Panc1 (cell line): ENCODE data around the gene XXYLT1. TPM values are rescaled to one million over a fixed set of nuclear protein-coding genes. Genes with fewer than 3 reads are reported as not detected.

Experiments used
- ATAC-seq: fragments of 200-7000 bp; cut with Tn5 transposase; 2 replicates; pipeline ENCODE4 v1.9.1; 2020; ENCODE audit warnings: mild to moderate bottlenecking, moderate library complexity
- BruUV-seq: library from RNA; stranded (reverse); fragments of 400-500 nt; replicated peaks from 2 replicates; lab custom pipeline; 2021; lab: Mats Ljungman, UMichigan
- CTCF ChIA-PET: fragments of 300-600 bp; sonication (Branson Sonifier 250); formaldehyde crosslinking; loops from one replicate; lab custom pipeline; 2022; ENCODE audit warnings: antibody characterized with exemption; lab: Charles Lee
- POLR2A ChIA-PET: fragments of 300-600 bp; sonication (Branson Sonifier 250); formaldehyde crosslinking; loops from one replicate; lab custom pipeline; 2022; ENCODE audit warnings: antibody characterized with exemption; lab: Charles Lee
- DNase-seq: peaks from one replicate; pipeline ENCODE4 v3.0.0-alpha.2; 2010; ENCODE audit warnings: low read depth, low spot score
- H3K27ac ChIP-seq: 2 replicates; pipeline ENCODE4 v1.5.1; 2011; ENCODE audit warnings: mild to moderate bottlenecking, low read length, inconsistent platforms
- H3K27me3 ChIP-seq: fragments of 200-500 bp; sonication (Bioruptor generic); 2 replicates; pipeline ENCODE4 v1.6.0; 2014; ENCODE audit warnings: low read length, inconsistent platforms; ENCODE audit not compliant: control insufficient read depth, insufficient read depth
- H3K36me3 ChIP-seq: fragments of 200-500 bp; sonication (Bioruptor generic); 2 replicates; pipeline ENCODE4 v1.5.1; 2014; ENCODE audit warnings: inconsistent platforms, mild to moderate bottlenecking, low read length, moderate library complexity; ENCODE audit not compliant: control insufficient read depth, insufficient read depth
- H3K4me1 ChIP-seq: 2 replicates; pipeline ENCODE4 v1.5.1; 2011; ENCODE audit warnings: inconsistent platforms, mild to moderate bottlenecking, low read length, moderate library complexity; ENCODE audit not compliant: control insufficient read depth, insufficient read depth
- H3K4me3 ChIP-seq, 2 experiments: 2 replicates each; pipeline ENCODE4 v1.5.1; 2011 to 2012; ENCODE audit warnings: low read depth in 2 of 2, low read length in 2 of 2, mild to moderate bottlenecking in 2 of 2, inconsistent platforms in 1 of 2, moderate library complexity in 1 of 2
- H3K9me3 ChIP-seq: fragments of 200-500 bp; sonication (Bioruptor generic); 2 replicates; pipeline ENCODE4 v1.5.1; 2014; ENCODE audit warnings: low read depth, mild to moderate bottlenecking, inconsistent platforms, low read length, moderate library complexity; ENCODE audit not compliant: control insufficient read depth, insufficient read depth
- POLR2AphosphoS5 ChIP-seq: IDR thresholded peaks from 2 replicates; pipeline ENCODE4 v1.6.1; 2012; ENCODE audit warnings: mild to moderate bottlenecking, low read depth, low read length, moderate library complexity
- SIN3A ChIP-seq: IDR thresholded peaks from 2 replicates; pipeline ENCODE4 v1.6.1; 2012; ENCODE audit warnings: low read depth, mild to moderate bottlenecking, low read length, moderate library complexity, borderline replicate concordance; ENCODE audit not compliant: insufficient read depth
- TCF7L2 ChIP-seq: IDR thresholded peaks from 2 replicates; pipeline ENCODE4 v1.6.1; 2011; ENCODE audit warnings: mild to moderate bottlenecking, low read depth, low read length, inconsistent platforms
- in situ Hi-C: cut with HindIII; loops from 2 replicates; pipeline ENCODE4 v1.10.0; 2016; ENCODE audit warnings: low sequenced_read_pairs, low pct_unique_long_range_greater_than_20kb
- intact Hi-C: fragments of 100-400 bp; cut with micrococcal nuclease; formaldehyde crosslinking; loops from one replicate; pipeline ENCODE4 v1.10.0; 2022; ENCODE audit not compliant: unreplicated experiment
- total RNA-seq: library from RNA; stranded (reverse); gene quantifications from one replicate; pipeline ENCODE4 v1.2.1, GENCODE V29; 2021; ENCODE audit not compliant: unreplicated experiment
- TF ChIP-seq, protein P1 (sequence below): fragments of 450-650 bp; IDR thresholded peaks from 2 replicates; pipeline ENCODE4 v1.5.1; 2017; ENCODE audit warnings: mild to moderate bottlenecking
- TF ChIP-seq, protein P2 (sequence below), 2 experiments: IDR thresholded peaks; 2 replicates each; pipeline ENCODE4 v1.6.1; 2011 to 2012; ENCODE audit warnings: low read depth in 2 of 2, control low read depth in 1 of 2, low read length in 1 of 2, mild to moderate bottlenecking in 1 of 2, moderate library complexity in 1 of 2; ENCODE audit not compliant: insufficient read depth in 1 of 2

Gene XXYLT1
- total RNA-seq, 1 experiment from 2014 or later = 26.0 TPM

DNA sequence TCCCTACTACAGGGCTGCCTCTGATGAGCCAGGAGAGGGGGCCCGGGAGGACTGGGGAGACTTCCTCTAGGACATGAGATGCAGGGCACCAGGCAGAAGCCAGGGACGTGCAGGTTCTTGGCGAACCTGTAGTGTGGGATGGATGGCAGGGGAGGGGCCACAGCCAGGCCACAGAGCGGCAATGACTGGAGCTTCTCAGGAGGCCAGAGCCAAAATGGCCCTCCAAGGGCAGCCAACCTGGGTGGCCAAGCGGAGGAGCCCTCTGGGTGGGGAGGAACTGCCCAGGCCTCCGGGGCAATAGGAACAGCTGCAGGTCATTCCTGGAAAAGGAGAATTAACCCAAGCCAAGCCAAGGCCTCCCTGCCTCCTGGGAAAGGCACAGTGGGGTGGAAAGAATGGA, 224.5 kb downstream of the XXYLT1 start:
- H3K27ac ChIP-seq = no peak overlapping the region
- no TSS peak for BruUV-seq
- in situ Hi-C loops = no loop called here

GRCh38 chr3:195045481-195046210, 225.3 kb downstream of the XXYLT1 start:
- ChIA-PET POLR2A (no interaction called here), CTCF (no interaction called here)
- intact Hi-C loops (no loop called here), in situ Hi-C loops (no loop called here)
- Histone ChIP-seq H3K36me3 (no peaks in the 10 kb centered on the region), H3K4me3 (no peak overlapping the region), H3K27ac (no peak overlapping the region), H3K4me1 (peaks cover 14% of the 10 kb centered on the region), H3K27me3 (no peaks in the 10 kb centered on the region), H3K9me3 (no peaks in the 10 kb centered on the region)
- no TSS peak for BruUV-seq
- ATAC-seq (no peak), DNase-seq (no peak)
- no peak for TF ChIP-seq TCF7L2
- TF ChIP-seq, protein P1, sequence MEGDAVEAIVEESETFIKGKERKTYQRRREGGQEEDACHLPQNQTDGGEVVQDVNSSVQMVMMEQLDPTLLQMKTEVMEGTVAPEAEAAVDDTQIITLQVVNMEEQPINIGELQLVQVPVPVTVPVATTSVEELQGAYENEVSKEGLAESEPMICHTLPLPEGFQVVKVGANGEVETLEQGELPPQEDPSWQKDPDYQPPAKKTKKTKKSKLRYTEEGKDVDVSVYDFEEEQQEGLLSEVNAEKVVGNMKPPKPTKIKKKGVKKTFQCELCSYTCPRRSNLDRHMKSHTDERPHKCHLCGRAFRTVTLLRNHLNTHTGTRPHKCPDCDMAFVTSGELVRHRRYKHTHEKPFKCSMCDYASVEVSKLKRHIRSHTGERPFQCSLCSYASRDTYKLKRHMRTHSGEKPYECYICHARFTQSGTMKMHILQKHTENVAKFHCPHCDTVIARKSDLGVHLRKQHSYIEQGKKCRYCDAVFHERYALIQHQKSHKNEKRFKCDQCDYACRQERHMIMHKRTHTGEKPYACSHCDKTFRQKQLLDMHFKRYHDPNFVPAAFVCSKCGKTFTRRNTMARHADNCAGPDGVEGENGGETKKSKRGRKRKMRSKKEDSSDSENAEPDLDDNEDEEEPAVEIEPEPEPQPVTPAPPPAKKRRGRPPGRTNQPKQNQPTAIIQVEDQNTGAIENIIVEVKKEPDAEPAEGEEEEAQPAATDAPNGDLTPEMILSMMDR = no peak
- TF ChIP-seq, protein P2, sequence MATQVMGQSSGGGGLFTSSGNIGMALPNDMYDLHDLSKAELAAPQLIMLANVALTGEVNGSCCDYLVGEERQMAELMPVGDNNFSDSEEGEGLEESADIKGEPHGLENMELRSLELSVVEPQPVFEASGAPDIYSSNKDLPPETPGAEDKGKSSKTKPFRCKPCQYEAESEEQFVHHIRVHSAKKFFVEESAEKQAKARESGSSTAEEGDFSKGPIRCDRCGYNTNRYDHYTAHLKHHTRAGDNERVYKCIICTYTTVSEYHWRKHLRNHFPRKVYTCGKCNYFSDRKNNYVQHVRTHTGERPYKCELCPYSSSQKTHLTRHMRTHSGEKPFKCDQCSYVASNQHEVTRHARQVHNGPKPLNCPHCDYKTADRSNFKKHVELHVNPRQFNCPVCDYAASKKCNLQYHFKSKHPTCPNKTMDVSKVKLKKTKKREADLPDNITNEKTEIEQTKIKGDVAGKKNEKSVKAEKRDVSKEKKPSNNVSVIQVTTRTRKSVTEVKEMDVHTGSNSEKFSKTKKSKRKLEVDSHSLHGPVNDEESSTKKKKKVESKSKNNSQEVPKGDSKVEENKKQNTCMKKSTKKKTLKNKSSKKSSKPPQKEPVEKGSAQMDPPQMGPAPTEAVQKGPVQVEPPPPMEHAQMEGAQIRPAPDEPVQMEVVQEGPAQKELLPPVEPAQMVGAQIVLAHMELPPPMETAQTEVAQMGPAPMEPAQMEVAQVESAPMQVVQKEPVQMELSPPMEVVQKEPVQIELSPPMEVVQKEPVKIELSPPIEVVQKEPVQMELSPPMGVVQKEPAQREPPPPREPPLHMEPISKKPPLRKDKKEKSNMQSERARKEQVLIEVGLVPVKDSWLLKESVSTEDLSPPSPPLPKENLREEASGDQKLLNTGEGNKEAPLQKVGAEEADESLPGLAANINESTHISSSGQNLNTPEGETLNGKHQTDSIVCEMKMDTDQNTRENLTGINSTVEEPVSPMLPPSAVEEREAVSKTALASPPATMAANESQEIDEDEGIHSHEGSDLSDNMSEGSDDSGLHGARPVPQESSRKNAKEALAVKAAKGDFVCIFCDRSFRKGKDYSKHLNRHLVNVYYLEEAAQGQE (IDR thresholded peaks at IDR 0.05; ENCODE audit: insufficient read depth in 1 of 2, low read depth in 2 of 2, low read length in 1 of 2) = no peak
- no peak for TF ChIP-seq SIN3A
- no peak for TF ChIP-seq POLR2AphosphoS5

More for the DNA sequence above, 224.5 kb downstream of the XXYLT1 start:
- H3K4me1 ChIP-seq = peaks cover 8% of the 10 kb centered on the region; the same call in 1 of the 2 replicates
- ChIA-PET CTCF (no interaction called here), POLR2A (no interaction called here)
- no peaks in the 10 kb centered on the region for H3K9me3 ChIP-seq
- TF ChIP-seq POLR2AphosphoS5 (no peak), SIN3A (no peak), TCF7L2 (no peak)
- TF ChIP-seq, protein P1 = no peak
- TF ChIP-seq, protein P2 (IDR thresholded peaks at IDR 0.05; ENCODE audit: insufficient read depth in 1 of 2, low read depth in 2 of 2, low read length in 1 of 2) = no peak
- intact Hi-C loops = no loop called here
- ATAC-seq (0 out of 2 replicates have a peak, but pooled peaks have one; percentile 13), DNase-seq (no peak)
- no peak overlapping the region for H3K4me3 ChIP-seq
- no peaks in the 10 kb centered on the region for H3K36me3 ChIP-seq
- no peaks in the 10 kb centered on the region for H3K27me3 ChIP-seq
